ENCODE measurements around the gene CREB3L1.

The CREB3L1 gene

DNA sequence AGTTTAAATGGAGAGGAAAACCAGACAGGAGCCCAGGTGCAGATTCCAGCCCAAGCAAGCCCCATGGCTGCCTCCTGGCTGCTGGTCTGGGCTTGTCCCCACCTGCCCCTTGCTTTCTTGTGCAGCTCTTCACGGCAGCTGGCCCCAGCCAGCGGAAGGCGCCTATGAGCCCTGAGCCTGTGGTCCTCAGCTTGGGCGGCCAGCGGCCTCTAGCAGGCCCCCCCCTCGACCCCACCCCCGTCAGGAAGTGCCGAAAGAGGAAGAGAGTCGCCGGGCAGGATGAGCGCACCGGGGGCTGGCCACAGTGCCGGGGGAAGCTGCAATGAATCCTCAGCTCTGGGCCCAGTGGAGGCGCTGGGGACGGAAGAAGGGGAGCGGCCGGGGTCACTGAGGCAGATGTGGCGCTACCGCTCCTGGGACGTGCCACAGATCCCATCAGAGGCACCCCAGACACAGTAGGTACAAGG is 67.7 kb downstream of the CREB3L1 start:
- DNase-seq (ENCODE audit: low read depth): no peak

DNA sequence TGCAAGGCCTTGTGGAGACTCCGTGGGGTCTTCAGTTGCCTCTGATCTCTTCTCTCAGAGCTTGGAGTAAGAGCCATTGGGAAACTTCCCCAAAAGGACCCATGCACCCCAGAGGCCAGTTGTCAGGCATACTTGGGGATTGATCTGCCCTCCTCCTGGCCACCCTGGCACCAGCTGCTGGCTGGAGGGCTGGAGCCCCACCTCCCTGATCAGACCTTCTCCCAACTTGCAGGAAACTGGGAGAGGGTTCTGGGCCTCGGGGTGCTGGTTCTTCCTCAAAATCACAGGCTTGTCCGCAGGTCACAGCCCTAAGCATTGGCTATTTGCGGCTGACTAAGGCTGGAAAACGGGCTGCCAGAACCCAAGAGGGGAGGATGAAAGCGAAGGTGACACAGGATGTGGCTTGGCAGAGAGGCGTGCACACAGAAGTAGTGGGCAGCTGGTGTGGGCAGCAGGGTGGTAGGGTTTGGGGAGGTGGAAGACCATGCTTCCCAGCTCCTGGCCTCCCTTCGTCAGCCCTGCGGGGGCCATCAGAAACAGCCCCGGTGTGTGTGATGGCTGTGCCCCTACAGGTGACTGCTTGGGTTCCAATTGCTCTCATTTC is 68.5 kb downstream of the CREB3L1 start:
- no peak for DNase-seq (ENCODE audit: low read depth)

DNA sequence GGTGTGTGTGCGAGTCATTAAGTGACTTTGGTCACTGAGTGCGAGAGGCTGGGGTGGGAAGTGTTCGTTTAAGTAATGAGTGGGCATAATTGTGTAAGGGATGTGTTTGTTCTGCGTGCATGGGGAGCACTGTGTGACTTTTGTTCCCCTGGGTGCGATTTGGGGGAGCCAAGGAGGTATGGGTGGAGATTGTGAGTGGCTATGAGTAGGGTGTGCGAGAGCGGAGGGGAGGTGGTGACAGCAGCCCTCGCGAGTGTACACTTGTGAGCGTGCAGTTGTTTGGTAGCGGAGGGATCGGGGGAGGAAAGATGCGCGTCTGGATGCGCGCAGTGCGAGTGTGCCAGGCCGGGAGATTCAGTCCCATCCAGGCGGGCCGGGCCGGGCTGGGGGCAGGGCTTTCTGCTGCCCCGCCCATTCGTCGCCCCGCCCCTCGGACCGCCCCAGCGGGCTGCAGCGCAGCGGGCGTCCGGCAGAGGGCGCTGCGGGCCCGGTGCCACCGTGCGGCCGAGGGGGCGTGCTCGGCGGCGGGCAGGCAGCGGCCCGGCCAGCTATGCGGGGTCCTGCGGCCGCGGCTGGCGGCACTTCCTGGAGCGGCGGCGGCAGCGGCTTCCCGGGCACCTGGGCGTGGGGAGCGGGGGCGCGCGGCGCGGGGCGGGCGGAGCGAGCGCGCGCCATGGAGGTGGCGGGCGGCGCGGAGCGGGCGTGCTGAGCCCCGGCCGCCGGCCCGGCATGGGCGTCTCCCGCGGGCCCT is 69.6 kb downstream of the CREB3L1 start, which contains the start of gene DGKZ:
Gene DGKZ (plus strand): TSS at position 578 of the 751 bp plus-strand sequence. CDS start 197 bp downstream, outside the sequence.
- DNase-seq (ENCODE audit: low read depth): no peak

DNA sequence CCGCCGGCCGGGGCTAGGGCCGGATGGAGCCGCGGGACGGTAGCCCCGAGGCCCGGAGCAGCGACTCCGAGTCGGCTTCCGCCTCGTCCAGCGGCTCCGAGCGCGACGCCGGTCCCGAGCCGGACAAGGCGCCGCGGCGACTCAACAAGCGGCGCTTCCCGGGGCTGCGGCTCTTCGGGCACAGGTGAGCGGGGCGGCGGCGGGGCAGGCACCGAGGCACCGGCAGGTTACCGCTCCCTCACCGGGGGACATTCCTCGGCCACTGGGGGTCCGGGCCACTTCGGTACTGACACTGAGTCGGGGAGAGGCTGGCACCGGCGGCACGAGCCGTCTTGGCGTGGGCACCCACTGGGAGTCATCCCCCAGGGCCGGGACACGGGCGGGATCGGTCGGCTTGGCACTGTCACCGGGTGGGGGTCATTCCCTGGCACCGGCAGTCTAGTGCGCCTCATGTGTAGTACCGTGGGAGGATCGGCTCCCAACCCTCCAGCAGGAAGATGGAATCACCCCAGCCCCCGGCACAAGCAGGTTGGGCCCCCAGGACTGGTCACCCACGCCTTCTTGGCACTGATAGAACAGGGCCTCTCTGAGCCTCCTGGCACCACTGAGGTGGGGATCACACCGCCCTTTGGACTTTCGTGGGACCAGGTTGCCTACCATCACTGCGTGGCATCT is 70.3 kb downstream of the CREB3L1 start:
- no peak for DNase-seq (ENCODE audit: low read depth)

DNA sequence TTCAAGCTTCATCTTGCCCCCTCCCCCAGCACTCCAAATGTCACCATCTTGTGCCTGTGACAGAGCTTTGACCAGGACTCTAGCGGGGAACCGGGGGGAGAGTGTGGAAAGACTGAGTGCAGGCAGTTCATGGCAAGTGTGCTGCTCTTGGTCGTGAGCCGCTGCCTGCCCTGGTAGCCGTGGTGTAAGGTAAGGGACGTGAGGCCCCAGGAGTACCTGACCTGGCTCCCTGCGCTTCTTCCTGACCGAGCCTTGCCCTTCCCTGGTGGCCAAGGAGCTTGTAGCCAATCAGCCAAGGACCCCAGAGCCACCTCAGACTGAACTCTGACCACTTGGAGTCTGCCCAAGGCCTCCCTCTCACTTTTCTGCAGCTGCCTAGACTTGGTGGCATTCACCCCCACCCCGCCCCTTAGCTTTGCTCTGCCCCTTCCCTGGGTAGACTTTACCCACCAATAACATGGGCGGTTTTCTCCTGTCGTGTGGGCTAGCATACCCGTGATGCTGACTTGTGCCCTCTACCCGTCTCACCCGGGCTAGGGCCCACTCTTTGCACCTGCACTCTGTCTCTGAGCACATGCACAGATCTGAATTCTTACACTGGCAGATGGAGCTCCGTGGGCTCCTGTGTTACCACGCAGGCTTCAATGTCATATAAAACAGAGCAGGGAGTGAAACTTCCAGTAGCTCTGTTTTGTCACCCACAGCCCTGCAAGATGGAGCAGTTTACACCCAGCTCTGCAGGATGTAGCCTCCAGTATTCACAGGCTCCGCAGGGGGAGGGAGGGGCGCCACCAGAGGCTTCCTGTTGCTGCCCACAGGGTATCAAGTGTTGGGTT is 71.3 kb downstream of the CREB3L1 start:
- DNase-seq (ENCODE audit: low read depth): no peak

DNA sequence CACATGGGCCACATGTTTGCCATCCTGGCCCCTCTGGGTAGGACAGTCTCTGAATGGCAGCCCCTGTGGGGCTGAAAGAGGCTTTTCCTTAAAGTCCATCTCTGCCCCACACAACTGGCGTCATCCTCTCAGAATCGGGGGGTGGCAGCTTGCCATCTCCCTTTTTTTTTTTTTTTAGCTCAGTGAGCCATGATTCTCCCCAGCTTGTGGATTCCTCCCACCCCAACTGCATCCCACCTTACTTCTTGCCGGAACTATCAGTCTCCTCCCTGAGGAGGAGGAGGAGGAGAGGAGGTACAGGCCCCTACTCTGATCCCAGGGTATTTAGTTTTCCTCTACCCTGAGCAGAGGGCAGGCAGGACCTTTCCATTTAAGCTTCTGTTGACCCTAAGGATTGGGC is 73.2 kb downstream of the CREB3L1 start:
- DNase-seq (ENCODE audit: low read depth): no peak

DNA sequence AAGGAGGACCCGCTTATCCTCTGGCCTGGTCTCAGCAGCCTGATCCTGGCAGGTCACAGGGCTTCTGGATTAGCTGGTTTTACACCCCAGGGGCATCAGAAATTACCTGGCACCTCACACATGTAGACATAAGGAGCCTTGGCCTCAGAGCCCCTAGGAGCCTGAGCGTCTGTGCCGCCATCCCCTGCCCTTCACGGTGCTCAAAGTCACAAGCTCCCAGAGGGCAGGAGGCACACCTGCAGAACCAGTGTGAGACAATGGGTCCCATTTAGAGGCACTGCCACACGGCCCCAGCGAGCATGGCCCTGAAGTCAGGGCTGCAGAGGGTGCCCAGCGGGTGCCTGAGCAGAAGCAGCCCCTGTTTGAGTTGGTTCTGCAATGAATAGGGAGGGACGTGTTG is 73.7 kb downstream of the CREB3L1 start:
- no peak for DNase-seq (ENCODE audit: low read depth)

DNA sequence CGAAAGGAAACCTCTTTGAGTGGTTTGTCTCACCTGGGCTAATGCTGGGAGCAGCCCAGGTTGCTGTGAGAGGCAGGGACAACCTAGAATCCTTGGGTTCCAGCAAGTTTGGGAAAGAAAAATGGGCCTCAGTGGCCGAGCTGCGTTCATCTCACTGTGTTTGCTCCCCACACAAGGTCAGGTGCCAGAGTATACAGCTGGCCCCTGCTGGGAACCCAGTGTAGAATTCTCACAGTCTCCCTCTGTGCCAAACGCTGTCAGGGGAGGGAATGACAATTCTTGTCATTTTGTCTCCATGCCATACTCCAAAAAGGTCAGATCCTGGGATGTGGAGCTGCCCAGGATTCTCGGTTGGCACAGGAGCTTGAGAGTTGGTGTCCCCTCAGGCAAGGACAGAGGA is 74.1 kb downstream of the CREB3L1 start:
- DNase-seq (ENCODE audit: low read depth): no peak

DNA sequence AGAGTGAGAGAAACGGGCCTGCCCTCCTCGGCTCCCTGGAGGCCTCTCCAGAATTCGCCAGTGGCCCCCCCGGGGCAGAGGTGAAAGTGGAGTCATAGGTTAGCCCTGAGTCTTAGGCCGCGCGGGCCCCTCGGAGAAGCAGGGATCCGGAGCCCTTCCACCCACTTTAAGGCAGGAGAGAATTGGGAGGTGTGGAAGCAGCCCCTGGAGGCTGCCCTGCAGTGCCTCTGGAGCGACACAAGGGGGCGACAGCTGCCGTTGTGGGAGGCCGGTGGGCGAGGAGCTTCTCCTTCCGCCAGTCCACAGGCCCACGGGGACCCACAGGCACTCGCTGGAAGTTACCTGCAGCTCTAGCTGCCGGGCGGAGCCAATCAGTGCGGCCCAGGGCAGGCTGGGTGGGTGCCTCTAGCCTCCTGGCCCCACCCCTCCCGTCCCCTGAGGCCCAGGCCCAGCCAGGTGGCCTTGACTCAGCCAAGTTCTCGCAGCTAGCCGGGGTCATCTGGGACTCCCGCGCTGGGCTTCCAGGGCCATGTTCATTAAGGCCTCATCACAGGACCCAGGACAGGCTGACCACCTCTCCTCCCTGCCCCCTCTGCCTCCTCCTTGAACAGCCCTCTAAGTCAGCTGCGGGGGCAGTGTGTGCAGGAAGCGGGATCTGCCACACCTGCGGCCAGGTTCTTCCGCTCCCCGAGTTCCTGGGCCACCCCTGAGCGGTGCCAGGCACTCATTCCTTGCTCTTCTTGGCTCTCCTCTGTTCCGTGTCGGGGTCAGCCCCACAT is 74.8 kb downstream of the CREB3L1 start:
- DNase-seq (ENCODE audit: low read depth): no peak

DNA sequence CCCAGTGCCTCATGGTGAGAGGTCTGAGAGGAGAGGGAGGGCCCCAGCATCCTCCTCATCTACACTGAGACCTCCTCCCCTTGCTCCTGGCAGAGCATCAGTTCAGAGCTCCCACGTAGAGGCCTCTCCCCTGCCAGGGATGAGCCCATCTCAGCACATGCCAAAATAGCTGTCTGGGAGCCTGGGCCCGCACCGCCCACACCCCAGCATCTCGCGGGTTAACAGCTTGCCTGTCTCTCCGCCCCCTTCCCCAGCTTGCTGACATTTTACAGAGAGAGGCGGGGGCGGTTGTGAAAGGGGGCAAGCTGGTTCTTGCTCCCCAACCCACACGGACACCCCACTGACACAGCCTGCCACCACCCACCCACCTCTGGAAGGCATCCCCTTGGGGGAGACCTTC is 76.2 kb downstream of the CREB3L1 start:
- DNase-seq (ENCODE audit: low read depth): no peak

DNA sequence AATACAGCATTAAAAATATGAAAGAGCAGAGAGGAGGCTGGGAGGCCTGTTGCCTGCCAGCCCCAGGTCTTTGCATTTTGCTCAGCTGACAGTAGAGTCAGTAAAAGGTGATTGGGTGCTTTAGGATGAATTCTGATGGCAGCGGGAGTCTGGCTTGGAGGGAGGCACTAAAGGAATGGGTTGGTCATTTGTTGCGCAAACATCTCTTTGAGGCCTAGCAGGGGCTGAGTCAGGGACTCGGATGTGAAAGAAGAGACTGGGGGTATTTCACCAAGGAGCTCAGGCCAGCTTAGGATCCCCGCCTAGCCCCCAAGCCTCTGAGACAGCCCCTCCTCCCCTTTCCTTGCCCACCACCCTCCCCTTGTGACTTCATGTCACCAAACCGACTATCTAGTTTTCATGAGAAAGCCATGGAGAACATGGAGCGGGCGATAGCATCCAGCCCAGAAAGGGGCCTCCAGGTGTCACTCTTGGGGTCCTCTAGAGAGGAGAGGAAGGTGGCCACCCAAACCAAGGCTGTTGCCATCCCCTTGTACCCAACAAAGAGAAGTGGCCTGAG is 79.5 kb downstream of the CREB3L1 start:
- DNase-seq (ENCODE audit: low read depth): no peak

DNA sequence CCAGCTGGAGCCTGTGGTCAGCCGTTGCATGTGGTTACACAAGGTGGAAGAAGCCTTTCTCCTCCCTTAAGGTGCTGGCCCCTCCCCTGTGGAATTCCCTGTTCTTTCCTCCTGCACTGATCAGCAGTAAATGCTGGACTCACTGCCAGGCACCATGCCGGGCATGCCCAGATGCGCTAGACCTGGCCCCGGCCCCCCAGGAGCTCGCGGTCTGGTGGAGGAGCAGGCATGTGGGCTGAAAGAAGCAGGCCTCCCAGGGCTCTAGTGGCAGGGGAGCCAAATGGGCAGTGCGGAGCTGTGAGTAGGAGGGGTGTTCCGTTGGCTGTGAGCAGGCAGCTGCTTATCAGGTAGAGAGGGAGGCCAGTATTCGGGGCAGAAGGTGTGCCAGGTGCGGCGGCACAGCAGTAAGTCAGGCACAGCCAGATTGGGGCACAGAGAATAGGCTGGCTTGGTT is 80.0 kb downstream of the CREB3L1 start:
- no peak for DNase-seq (ENCODE audit: low read depth)

DNA sequence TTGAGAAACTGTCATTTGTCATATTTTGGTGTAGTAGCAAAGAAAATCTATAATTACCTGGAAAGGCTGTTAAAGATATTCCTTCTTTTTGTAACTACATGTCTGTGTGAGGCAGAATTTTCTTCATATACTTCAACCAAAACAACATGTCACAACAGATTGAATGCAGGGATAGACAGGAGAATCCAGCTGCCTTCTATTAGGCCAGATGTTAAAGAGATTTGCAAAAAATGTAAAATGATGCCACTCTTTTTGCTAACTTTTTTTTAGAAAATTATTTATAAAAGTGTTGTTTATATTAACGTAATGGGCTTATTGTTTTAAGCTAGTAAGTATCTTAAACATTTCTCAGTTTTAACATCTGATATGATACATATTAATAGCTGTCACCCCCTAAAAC is 82.5 kb downstream of the CREB3L1 start:
- DNase-seq (ENCODE audit: low read depth): no peak

DNA sequence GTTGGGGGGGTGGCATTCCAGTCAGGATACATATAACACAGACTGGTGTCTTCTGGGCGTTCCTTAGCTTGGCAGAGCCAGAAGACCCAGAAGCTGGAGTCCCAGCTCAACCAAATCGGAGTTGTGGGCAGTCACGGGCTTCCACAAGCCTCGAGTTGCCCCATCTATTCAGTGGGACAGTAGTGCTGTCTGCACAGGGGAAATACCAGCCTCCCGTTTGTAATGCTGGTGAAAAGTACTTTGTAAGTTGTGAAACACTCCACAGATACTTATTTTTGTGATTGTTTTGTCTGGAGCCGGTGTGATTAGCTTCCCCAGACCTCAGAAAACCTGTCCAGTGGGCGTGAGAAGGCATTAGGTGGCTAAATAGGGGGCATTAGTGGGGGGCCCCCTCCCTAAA is 83.4 kb downstream of the CREB3L1 start:
- no peak for DNase-seq (ENCODE audit: low read depth)

DNA sequence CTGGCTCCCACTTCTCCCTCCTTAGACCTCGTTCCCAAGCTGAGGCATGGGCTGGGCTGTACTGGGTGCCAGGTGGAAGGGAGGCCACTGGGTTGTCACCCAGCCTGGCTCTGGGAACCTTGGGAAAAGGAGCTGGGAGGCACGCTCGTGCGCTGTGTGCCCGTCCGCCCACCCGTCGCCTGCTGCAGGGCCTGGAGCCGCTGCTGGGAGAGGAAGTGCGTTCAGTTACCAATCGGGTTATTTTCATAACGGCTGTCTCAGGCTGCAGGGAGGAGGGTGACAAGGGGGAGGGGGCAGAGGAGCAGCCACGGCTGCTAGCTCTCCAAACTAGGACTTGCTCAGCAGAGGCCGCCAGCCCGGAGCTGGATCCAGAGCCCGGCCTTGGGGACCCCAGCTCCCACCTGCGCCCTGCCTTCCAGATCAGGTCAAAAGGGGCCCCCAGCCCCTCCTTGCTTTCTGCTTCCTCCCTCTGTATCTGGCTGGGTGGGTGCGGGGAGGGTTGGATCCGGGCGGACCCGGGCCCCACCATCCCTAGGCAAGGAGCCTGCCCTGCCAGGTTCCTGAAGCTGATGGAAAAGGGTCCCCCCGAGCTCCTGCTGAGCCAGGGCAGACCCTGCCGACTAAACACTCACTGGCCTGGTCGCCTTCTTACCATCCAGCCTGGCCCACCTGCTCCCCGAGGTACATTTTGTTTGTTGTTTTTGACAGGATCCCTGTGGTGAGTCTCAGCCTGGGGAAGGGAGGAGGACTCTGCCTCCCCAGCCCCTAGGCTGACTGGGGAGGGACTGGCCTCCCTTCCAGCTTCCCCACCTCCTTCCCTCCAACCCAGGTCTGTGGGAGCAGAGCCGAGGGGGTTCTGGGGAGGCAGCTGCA is 84.1 kb downstream of the CREB3L1 start:
- DNase-seq (ENCODE audit: low read depth): no peak

DNA sequence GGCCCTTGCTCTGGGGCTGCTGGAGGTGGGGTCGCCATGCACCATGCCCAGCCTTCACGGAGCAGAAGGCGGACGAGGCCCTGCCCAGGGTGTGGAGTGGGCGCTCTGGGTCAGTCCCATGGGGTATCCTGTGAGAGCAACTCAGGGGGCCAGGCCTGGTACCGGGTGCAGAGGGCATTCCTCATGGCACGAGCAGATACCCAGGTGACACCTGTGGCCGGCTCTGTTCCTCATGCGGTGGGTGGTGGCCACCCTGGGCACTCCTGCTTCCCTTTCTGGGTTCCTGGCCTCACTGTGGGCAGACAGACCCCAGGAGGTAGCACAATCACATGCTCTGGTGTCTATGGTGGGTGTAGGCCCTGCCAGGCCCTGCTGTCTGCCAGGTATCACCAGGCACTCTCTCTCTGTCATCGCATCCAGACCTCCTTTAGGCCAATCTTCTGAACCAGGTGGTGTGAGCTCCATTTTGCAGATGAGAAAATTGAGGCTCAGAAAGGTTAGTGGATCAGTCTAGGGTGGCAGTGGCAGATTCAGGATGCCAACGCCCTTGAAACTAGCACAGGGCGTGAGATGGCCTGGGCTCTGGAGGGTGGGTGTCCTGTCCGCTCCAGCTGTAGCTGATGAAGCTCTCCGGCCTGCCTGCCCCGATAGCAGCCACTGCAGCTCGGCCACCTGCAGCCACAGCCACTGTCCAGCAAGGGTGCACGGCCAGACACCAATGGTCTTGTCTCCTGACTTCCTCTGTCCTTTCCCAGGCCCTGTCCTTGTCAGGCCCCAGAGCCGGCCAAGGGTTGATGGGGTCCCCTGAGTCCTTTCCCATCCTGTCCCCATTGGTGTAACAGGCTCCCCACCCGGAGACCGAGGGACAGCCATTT is 84.9 kb downstream of the CREB3L1 start:
- DNase-seq (ENCODE audit: low read depth): no peak

DNA sequence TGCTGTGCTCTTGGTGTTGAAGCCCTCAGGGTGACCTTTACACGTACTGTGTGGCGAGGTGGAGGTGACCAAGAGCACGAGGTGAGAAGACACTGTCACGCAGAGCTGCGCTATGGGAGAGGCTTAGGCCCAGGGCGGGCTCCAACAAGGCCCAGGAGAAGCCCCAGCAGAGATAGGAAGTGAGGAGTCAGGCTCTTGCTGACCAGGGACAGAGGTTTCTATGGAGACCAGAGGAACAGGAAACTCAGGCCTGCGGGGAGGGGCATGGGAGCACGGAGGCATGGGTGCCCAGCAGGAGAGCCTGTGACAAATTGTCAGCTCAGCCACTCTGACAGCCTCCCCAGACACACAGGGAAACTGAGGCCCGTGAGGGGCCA is 85.6 kb downstream of the CREB3L1 start:
- DNase-seq (ENCODE audit: low read depth): no peak

DNA sequence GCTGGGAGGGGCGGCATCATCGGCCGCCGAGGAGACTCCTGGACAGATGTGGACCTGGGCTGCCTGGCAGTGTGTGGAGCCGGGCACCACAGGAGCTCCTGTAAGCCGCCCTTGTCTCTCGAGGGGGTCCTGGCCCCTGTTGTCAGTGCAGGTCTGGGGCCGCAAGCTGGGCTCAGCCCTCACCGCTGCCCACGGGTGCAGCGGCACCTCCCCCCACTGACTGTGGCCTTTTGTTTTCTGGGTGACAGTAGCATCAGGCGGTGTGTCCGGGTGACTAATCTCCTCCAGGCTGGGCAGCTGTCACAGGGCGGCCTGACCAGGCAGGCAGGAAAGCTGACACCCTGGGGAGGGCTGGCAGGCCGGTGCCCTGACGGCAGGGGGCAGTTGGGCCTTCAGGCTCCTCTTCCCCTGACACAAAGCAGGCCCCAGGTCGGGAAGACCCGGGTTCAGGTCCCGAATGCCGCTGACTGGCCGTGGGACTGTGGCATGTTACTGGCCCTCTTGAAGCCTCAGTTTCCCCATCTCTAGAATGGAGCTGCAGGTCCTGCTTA is 86.1 kb downstream of the CREB3L1 start:
- no peak for DNase-seq (ENCODE audit: low read depth)

DNA sequence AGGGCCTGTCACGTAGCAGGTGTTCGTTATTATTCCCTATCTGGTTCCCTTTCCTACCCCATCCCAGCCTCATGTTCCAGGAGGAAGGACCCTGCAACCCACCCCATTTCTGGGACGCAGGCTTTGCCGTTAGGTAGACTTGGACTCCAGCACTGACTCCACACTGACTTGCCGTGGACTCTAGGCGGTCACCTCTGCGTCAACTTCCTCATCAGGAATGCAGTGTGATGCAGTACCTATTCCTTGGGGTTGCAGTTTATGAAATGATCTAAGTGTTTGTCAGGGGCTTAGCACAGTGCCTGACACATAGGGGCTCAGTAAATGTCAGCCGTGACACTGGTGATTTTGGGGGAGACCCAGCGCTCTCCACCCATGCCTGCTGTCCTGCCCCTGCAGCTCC is 86.6 kb downstream of the CREB3L1 start:
- DNase-seq (ENCODE audit: low read depth): no peak

All from CMK (cell line).